NCI-H1436 treated with DMSO at 0.1 percent for 48 hours (cell line): Measurements from ENCODE around the gene ACP3.

Experiments used
- DNase-seq: peaks from one replicate; lab custom pipeline; 2025; lab: John Stamatoyannopoulos, UW

ACP3 gene

DNA sequence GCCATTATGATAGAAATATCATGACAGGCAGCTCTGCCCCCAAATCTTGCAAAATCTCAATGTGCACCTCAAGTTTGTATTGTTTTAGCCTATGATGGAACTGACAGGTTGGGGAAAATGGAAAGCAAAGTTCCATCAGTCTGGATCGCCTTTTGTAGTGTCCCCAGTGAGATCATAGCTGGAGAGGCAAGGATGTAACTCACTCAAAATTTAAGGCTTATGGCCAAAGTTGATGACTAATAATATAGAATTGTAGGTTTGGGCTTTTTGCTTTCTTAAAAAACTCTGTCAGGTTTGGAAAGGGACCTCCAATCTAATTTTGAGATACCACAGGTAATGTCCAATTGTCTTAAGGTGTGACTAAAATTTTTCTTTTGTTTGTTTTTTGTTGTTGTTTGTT lies 1.4 kb upstream of the ACP3 start:
- no peak for DNase-seq

DNA sequence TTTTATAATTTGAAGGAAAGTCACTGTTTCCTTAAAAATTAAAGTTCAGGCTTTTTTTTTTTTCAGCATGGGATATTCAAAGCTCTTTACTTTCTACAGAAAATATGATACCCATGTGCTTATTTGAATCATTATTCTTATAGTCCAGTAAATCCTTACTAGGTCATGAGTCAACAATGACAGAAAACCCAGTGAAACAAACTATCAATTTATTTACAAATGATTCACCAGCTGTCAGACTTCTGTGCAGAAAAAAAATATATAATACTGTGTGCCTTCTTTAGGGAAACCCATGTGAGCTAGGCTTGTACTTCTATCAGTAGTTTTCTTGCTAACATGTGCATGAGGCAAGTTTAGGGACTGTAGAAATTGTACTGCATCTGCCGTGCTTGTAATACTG lies 1.2 kb downstream of the ACP3 start:
- no peak for DNase-seq

DNA sequence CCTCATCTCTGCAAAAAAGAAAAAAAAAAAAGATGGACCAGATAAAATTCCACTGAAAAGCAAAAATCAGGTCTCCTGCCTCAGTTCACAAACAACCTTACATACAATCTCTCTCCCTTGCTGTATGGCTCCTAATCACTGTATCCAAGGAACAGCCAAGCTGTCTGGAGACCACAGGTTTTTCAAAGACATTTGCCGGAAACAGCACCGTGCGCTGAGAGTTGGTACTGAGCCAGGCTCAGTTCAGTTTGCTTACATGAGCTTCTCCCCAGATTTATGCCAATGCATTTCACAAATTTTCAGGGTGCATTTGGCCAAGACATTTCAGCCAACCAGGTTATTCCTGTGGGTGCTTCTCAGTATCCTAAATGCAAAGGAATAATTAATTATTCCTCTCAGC lies 4.1 kb downstream of the ACP3 start:
- DNase-seq: no peak

DNA sequence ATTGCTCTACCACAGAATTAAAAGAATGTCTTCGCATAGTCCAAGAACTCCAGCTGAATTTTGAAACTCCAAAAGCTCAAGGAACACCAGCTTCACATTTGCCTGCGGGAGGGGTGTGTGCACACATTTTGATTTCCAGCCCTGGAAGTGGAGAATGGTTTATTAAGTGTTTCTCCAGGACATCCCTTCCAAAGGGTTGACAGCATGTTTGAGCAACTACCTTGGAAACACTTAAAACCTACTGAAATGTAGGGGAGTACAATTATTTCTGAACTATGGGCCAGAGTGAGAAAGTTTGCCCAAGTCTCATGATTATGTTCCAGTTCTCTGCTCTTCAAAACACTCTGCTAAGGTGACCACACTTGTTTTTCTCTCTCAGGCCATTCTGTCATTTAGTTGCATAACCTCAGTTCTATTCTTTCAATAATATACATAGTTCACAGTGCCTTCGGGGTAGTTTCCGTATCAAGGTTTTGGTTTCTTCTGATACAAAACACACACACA lies 7.9 kb downstream of the ACP3 start:
- DNase-seq: no peak

DNA sequence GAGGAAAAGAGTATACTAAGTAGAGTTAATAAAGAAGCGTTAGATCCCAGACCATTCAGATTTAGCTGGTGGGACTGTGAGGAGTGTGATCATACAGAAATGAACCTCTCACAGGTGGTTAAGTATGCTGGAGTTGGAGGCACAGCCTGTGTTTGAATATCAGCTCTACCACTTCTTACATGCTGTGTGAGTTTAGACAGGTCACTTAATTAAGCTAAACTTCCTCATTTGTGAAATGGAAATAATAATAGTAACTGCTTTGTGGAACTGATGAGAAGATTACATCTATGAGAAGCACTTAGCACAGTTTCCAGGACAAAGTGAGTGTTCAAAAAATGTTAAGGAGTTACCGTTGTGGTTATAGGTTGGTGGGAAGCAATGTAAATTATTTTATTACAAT lies 8.4 kb downstream of the ACP3 start:
- no peak for DNase-seq

DNA sequence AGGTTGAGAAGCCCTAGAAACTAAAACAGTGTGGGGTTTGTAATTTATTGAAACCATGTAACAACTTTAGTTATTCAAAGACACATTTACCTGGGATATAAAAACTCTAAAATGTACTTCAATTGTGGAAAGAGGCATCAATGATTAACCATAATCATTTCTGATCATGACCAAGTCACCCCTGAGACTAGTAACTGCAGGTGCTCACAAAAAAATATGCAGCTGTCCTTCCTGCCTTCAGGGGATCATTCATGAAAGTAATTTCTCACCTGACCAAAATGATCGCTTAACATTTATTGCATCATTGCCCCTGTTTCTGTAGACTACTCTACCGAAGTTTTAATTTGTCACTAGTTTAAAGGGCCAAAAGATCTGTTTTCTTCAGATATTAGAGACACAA lies 9.0 kb downstream of the ACP3 start:
- no peak for DNase-seq

DNA sequence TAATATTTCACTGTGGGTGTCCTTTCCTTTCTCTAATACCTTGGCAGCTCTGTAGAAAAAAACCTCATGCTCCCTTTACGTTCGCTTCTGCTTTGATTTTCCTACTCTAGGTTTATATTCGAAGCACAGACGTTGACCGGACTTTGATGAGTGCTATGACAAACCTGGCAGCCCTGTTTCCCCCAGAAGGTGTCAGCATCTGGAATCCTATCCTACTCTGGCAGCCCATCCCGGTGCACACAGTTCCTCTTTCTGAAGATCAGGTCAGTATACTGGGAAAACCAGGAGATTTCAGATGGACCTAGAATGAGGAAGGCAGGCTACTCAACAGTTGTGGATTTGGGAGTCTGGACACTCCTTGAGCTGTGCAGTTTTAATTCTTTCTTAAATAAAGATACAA lies 14.9 kb downstream of the ACP3 start:
- DNase-seq: no peak

DNA sequence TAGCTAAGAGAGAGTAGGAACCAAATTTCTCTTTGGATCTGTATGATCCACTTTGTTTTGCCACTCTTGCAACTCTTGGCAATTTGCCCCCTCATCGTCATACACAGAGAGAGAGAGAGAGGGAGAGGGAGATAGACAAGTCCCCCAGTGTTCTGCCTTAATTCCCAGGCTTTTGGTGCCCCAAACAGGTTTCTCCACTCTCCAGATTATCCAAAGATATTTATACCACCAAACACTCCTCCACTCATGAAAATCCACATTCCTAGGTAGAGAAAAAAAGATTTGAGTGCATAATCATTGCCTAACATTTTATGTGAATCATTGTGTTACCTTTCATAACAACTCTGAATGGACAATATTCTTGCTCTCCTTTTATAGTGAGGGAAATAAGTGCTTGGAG lies 15.3 kb downstream of the ACP3 start:
- DNase-seq: no peak

DNA sequence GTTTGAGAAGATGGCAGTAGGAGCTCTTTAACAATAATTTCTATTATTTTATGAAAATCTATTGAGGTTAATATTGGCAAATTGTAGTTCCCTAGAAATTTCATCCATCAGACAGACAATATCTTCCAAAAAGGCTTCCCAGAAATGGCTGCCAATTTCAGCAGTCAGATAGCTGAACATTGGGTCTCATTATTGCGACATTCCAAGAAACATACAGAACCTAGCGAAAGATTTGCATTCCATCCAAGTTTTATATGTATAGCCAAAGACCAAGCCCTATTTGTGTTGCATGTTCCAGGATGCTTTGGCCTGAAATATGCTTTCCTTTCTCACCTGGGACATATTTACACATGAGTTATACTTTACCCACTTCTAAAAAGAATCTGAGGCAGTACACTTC lies 24.5 kb downstream of the ACP3 start:
- DNase-seq: no peak

DNA sequence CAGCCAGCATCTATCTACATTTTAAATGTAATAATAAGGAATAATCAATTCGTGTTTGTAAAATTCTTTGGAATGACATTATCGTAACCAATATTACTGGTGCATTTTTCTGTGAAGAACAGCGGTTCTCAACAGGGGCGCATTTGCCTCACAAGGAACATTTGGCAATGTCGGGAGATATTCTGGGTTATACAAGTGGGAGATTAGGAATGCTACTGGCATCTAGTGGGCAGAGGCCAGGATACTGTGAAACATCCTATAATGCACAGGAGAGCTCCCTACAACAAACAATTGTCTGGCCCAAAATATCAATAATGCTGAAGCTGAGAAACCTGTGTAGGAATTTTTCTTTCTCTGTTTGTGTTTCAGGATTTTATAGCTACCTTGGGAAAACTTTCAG lies 25.0 kb downstream of the ACP3 start:
- no peak for DNase-seq

DNA sequence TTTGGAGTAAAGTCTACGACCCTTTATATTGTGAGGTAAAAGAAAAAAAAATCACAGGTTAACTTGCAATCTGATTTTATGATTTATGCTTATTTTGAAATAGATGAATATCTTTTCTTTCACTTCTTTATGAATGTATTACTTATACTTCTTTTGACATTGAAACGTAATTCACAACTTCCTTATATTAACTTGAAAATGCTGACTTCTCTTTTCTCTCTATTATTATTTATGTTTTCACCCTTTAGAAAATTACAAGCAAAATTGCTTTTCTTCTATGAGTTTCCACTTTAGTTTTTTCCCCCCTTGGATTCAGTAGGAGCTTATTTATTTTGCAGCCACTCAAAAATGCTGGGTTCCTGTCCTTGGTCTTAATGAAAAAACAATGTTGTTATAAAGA lies 25.4 kb downstream of the ACP3 start:
- no peak for DNase-seq

DNA sequence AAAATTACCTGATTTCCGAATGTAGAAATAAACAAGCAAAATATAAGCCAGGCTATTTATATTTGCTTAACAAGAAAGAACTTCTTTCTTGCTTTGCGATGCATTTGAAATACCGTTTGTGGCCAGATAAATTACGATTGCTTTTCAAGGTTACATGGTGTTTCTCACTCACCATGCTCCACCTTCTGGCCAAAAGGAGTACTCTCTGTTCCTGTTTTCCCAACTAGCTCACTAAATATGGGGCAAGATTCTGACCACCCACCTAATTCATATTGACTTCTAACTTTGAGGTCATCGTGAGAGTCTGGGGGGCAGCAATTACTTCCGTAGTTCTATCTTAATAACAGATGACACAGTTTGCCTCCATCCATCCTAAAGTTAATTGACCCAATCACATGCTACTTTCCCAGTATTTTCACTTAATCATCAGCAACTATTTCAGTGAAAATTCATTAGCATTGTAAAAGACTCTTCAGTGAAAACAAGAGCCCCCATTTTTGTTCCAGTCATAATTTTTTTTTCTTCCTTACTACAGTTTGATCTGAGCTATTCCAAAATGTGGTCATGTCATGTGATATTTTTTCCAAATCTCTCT lies 25.9 kb downstream of the ACP3 start:
- peak; percentile 9 for DNase-seq

DNA sequence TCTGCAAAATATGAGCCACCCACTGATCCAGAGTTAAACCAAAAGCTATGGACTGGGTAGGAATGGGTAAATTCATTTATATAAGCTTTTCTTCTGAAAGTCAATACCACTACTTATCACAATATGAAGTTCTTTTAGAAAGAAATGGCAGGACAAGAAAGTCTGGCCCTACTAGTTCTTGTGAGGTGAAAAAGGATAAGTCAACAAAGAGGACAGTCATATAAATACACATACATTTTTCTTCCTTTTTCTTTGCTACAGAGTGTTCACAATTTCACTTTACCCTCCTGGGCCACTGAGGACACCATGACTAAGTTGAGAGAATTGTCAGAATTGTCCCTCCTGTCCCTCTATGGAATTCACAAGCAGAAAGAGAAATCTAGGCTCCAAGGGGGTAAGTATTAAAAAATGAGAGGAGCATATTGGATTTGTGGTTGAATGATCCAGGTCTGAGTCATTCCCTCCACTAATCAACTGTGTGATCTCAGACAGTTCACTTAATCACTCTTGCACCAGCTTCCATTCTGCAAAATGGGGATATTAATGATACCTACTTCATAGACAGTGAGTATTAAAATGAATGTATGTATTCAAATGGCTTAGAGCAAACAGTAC lies 27.6 kb downstream of the ACP3 start:
- DNase-seq: no peak

DNA sequence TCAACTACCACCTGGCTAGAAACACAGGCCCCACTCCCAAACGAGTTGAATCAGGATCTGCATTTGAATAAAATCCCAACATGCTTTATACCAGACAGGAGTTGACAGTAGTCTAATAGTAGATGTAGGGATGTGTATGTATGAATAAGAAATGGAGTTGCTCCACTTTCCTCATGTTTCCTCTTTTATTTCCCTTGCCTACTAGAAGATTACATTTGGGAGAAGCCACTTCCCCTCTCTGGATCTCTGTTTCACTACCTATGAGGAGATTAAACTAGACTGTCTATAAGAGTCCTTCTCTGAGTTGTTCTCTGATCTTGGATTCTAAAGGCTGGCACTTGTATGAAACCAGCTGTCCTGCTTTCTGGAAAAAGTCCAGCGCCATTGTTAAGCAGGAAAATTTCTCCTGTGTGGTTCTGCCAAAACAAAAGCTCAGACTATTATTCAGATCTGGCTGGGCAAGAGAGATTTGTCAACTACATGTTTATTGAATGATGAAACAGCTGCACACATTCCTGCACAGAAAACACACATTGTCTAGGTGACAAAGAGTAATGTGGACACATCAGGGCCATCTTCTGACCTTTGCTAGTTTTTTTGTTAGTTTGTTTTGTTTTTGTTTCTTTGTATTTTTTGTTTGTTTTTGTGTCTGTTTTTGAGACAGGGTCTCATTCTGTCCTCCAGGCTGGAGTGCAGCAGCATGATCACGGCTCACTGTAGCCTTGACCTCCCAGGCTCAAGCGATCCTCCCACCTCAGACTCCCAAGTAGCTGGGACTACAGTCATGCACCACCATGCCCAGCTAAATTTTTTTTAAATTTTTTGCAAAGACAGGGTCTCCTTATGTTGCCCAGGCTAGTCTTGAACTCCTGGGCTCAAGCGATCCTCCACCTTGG lies 29.9 kb downstream of the ACP3 start:
- DNase-seq: no peak

DNA sequence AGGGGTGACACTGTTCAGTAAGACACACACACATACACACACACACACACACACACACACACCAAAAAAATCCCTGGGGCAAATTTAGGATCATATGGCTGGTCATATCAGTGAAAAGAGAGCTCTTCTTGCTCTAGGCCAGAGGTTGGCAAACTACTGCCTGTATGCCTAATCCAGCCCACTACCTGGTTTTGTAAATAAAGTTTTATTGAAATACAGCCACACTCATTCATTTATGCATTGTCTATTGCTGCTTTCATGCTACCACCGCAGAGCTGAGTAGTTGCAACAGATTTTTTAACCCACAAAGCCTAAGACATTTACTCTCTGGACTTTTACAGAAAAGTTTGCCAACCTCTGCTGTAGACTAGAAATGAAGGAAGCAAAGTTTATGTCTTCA lies 30.6 kb downstream of the ACP3 start:
- DNase-seq: no peak

DNA sequence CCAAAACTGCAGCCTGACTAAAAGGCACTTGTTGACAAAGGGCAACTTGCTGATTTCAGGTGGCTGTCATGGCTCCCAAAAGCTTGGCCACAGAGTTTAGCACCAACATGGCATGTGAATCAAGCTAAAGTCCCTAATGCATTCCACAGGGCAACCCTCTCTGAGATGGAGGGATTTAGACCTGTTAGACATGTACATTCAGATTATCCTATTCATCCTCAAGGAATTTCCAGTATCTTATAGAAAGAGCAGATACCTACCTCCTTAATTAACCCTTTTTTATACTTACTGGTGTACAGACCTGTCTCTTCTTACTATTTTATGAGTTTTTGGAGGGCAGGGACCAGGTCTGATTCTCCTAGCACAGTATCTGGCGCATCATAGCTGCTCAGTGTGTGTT lies 31.3 kb downstream of the ACP3 start:
- no peak for DNase-seq

DNA sequence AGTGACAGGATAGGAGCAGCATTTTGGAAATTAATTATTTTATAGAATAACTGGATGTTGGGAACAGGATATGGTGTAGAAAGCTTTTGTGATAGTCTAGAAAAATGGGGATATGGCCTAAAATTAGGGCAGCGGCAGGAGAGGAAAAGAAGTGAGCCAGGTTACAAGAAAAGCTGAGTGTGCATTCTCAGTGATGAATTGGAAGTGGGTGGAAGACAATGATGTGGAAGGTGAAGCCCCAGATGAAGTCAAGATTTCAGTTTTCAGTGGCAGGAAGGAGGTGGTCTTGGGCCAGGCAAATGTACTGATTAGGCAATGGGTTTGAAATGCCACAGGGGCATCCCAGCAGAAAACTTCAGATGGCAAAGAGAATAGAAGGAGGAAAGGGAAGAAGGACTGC lies 33.6 kb downstream of the ACP3 start:
- no peak for DNase-seq

DNA sequence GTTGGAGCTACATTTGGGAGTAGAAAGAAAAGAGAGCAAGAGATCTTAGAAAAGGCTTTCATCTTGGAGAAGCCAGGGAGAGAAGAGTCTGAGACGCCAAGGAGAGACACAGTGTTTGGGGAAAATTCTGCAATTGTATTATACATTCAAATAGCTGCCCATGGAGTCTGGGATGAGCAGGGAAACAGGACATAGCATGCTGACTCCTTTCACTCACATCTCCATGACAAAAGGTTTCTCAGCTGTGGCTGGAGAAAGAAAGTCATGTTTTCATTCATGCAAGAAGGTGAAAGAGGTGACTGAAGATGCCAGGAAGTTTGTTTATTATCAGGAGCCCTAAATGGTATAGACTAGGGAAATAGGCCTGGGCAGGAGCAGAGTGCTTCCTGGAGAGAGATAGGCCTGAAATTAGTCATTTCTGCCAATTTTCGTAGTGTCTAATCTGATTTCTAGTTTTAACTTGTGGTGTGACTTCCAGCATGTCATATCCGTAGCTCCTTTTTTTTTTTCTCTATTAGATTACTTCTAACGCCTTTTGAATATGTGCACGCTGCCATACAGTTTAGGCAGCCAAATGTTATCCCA lies 34.1 kb downstream of the ACP3 start:
- no peak for DNase-seq

DNA sequence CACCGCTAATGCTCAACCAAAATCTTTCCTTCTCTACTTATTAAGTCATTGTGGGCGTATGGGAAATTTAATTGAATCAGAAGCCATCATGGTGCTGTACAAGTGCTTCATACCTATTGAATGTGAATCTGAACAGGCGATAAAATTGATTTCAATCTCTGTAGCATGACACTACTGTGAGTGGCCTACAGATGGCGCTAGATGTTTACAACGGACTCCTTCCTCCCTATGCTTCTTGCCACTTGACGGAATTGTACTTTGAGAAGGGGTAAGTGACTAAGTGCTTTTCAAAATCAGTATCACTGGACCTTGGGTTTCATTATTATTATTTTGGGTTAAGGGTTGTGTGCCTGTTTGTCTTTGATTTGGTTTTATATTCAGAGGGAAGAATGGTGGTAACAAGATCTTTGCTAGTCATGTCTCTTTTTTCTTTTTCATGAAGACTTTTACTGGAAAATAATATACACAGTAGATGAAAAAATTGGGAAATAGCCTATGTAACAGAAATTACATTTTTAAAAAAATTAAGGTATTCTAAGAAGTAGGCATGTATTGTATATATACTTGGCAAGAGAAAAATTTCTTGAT lies 35.4 kb downstream of the ACP3 start:
- peak; percentile 63 for DNase-seq

DNA sequence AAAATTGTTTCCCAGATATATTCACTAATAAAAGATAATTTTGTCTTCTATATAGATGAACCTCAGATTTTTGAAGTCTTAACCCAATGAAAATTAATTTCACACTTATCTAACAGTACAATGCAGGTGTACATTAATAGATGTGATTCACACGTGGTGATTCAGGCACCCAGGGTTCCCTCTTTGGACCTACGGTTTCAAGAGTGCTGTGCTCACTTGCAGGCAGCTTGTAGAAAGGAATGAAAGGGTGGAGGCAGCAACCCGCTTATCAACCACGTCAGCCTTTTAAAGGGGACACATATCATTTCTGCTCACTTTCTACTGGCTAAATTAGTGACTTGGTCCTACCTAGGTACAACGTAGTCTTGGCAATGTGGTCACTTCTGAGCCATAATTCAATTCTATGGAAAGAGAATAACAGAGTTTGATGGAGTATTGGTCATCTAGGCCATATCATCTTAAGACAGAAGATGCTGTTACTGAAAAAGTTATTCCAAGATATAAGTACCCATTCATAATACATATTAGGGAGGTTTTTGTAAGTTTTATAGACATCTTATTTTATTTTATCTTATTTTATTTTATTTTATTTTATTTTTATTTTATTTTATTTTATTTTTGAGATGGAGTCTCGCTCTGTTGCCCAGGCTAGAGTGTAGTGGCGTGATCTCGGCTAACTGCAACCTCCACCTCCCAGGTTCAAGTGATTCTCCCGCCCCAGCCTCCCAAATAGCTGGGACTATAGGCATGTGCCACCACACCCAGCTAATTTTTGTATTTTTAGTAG lies 37.9 kb downstream of the ACP3 start:
- DNase-seq: no peak

DNA sequence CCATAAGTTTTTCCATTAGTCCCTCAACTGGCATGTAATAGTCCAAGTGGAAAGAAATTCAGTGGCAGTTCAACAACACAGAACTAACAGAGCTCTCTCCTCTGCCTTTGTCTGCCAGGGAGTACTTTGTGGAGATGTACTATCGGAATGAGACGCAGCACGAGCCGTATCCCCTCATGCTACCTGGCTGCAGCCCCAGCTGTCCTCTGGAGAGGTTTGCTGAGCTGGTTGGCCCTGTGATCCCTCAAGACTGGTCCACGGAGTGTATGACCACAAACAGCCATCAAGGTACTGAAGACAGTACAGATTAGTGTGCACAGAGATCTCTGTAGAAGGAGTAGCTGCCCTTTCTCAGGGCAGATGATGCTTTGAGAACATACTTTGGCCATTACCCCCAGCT lies 39.4 kb downstream of the ACP3 start:
- DNase-seq: no peak

DNA sequence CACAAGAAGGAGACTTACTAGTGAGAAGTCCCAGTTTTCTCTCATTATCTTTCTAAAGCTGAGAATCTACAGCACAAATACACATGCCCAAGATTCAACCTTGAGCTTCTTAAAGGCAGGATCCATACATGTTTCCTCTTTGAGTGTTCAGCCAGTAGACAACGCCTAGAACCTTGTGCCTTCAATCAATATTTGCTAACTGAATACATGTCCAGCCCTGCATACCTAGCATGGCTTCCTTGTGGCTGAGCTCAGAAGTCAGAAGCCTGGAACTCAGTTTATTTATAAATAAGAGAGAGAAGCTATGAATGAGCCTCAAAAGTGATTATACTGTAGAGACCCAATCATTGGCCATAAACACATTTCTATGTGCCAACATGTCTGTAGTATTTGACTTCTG lies 43.5 kb downstream of the ACP3 start:
- no peak for DNase-seq
